GM21390 (cell line): ENCODE results near the gene KRTAP19-2.
"Not testable (repeated sequence)": the region's sequence is repeated elsewhere in the genome, so short reads cannot be mapped to it uniquely, and the experiment has no call there.

Experiments
- ATAC-seq: cut with Tn5 transposase; IDR thresholded peaks from one replicate; pipeline ENCODE4 v1.9.1; 2021; ENCODE audit not compliant: unreplicated experiment

The KRTAP19-2 gene, protein sequence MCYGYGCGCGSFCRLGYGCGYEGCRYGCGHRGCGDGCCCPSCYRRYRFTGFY

GRCh38 chr21:30487336-30487735 is at the start of gene KRTAP19-2:
Gene KRTAP19-2, minus strand, starts transcription at chr21:30487436. Its CDS starts 88 bp downstream, at chr21:30487348.
- ATAC-seq: no peak

- ATAC-seq: no peak
Measured at GRCh38 chr21:30518876-30519275, 31.6 kb upstream of the KRTAP19-2 start.

GRCh38 chr21:30515681-30516080 is 28.4 kb upstream of the KRTAP19-2 start:
- no peak for ATAC-seq

- not testable (repeated sequence) for ATAC-seq
Measured at GRCh38 chr21:30505621-30506205, 18.5 kb upstream of the KRTAP19-2 start.

DNA sequence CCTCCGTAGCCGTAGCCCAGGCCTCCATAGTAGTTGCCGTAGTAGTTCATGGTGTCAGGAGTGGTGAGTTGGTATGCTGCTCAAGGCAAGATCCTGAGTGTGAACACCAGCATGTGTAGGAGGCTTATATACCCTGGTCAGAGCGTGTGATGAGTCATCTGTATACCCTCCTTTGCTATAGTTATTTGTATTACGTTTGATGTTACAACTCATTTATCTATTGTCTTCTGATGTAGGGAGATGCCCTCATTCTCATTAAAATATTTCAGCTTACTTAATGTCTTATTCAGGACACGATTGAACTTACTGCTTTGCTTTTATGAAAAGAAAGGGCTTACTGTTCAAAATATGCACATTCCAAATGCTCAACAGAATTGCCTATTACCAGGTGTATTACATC is 14.8 kb upstream of the KRTAP19-2 start, which contains the start of gene KRTAP19-5:
KRTAP19-5 (minus strand) TSS at position 101 of the 400 bp plus-strand sequence; CDS start at position 50, 51 bp downstream.
- ATAC-seq: no peak

GRCh38 chr21:30497065-30497464 is 9.8 kb upstream of the KRTAP19-2 start, which contains the start of gene KRTAP19-4:
Gene KRTAP19-4, minus strand, starts transcription at chr21:30497165. Its CDS starts 55 bp downstream, at chr21:30497110.
- ATAC-seq: no peak

GRCh38 chr21:30491963-30492428 is 4.8 kb upstream of the KRTAP19-2 start, which contains the start of gene KRTAP19-3:
Gene KRTAP19-3, minus strand, starts transcription at chr21:30492013. Its CDS starts 56 bp downstream, at chr21:30491957.
- ATAC-seq: no peak

DNA sequence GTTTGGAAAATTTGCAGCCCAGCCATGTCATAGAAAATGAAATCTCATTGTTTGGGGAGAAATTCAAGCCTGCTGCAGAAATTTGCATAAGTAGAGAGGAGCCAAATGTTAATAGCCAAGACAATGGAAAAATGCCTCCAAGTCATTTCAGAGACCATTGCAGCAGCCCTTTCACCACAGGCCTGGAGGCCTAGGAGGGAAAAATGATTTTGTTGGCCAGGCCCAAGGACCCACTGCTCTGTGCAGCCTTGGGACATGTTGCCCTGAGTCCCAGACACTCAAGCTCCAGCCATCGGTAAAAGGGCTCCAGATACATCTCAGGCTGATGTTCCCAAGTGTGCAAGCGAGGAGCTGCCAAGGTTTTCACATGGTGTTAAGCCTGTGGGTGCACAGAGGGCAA is 1.1 kb downstream of the KRTAP19-2 start:
- ATAC-seq: no peak

DNA sequence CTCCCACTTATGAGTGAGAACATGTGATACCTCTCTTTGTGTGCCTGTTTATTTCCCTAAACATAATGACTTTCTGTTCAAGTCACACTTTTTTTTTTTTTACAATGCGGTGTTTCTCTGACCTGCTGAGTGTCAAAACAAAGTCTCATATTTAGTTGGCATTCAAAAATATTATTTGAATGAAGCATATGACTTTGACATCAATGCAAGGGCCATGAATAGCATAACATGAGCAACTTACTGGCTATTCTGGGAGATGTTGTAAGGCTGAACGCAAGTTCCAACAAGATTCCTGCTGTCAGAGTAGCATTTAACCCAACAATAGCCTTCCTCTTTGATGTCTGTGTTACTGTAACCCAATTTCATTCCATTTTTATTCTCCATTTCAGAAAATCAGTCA is 5.1 kb downstream of the KRTAP19-2 start:
- no peak for ATAC-seq

DNA sequence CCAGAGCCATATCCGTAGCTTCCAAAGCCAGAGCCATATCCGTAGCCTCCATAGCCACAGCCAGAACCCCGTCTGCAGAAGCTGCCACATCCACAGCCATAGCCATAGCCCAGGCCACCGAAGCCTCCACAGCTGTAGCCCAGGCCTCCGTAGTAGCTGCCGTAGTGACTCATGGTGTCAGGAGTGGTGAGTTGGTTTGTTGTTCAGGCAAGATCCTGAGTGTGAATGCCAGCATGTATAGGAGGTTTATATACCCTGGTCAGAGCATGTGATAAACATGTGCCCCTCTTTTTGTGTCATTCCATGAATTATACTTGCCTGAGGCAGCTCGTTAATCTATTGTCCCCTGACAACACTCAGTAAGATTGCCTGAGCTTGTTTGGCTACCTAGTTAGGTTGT is 7.1 kb downstream of the KRTAP19-2 start, which contains the start of gene KRTAP19-1:
KRTAP19-1 (minus strand) TSS at position 223 of the 400 bp plus-strand sequence; CDS start at position 173, 50 bp downstream.
- ATAC-seq: no peak

DNA sequence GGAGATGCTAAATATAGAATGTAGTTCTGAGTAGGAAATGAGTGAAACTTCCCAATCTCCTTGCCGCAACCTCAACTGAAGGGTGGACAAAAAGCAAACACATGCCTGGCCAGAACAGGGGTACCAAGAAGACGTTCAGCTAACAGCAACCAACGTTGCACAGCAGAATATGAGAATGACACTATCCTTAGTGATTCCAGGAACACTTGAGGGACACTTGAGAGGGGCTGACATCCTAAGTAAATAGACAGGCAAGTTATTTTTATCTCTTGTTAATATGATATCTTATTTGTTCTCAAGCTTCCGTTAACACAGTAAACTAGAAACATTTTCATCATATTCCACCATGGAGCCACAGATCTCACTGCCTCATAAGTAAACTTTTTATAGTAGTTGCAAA is 8.0 kb downstream of the KRTAP19-2 start:
- ATAC-seq: no peak

DNA sequence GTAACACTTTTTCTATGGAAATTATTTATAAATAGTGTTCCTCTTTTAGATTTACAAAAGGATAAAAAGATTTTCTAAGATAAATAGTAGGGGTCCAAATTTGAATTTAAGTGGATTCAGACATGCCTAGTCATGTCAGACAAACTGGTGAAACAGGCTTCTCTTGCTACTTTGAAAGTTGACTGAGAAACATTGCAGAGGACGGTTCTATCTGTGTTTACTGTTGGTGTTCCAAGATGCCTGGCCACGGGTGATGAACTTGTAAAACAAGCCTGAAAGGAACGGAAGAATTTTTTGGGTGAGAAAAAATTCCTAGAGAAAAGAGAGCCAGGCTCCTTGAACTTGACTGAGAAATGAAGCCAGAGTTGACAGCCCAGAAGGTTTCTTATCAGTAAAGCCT is 9.2 kb downstream of the KRTAP19-2 start:
- ATAC-seq: no peak

- no peak for ATAC-seq
Measured at GRCh38 chr21:30468900-30469714, 18.1 kb downstream of the KRTAP19-2 start.

DNA sequence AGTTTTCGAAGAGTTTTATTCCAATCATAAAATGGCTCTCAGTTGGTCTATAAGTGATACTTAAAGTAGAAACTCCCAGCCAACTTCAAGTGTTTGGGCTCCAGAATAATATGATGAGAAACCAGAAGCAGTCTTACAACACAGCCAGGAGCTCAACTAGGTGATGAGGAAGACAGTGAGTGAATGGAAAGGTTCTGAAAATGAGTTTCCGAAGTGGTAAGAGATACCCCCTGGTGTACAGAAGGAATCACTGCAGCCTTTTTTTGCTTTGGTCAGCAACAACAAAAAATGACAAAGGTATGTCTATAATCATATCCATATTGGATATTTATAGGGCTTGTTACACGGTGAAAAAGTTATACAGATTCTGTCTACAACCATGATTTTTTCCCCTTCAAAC is 23.5 kb downstream of the KRTAP19-2 start:
- no peak for ATAC-seq

DNA sequence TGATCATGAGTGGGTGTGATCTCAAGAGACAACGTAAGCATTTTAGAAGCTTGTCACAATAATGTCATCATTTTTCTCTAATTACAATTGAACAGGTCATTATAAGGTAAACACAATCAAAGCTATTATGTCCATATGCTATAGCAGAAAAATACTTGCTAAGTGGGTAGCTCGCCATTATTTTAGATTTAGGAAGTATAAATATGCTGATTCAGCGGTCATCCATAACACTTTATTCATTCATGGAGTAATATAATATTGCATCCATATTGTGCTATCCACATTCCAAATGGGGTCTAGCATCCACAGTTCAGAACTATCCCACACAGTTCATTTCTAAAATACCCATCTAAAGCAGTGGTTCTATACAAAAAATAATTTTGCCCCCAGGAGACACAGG is 38.7 kb downstream of the KRTAP19-2 start:
- no peak for ATAC-seq

- no peak for ATAC-seq
Measured at GRCh38 chr21:30447056-30447455, 40.2 kb downstream of the KRTAP19-2 start.

GRCh38 chr21:30444204-30444603 is 43.0 kb downstream of the KRTAP19-2 start:
- ATAC-seq: no peak

DNA sequence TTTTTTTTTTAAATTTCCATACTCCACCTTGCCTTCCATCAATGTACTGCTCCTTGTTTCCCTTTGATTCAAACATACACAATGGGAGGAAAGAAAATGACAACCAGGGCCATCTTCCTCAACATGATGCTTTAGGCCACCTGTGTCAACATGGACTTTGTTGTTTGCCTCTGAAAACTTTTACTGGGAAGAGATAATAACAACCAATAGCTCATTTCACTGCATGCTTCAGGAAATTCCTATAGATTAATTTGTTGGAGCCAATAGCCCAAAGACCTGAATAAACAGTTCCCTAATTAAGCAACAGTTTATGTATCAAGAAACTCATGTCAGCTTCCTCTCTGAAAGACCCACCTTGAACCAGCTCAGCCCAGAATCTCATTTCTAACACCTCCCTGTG is 44.0 kb downstream of the KRTAP19-2 start:
- ATAC-seq: no peak

DNA sequence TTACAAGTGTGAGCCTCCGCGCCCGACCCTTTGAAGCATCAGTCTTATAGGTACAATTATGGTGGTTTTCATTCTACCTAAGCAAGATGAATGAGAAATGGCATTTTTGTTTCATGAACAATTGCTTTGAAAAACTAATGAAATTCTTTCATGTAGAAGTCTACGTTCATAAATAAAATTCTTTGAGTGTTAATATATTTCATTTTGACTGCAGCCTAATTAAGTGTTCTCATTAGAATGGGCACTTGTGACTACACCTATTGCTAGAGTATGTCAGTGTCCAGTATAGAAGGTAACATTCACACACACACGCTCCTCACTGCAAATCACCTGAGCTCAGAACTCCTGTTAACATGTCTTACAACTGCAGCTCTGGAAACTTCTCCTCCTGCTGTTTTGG is 47.3 kb downstream of the KRTAP19-2 start, which contains the start of gene KRTAP15-1:
KRTAP15-1 (plus strand) TSS at position 301 of the 400 bp plus-strand sequence; CDS start at position 354, 53 bp downstream.
- ATAC-seq: no peak
